BJ (cell line): ENCODE results near the gene LDLRAD4. TPM values are rescaled to one million over a fixed set of nuclear protein-coding genes. Genes with fewer than 3 reads are reported as not detected.

Experiments used
- CTCF ChIA-PET: fragments of 350-600 bp; formaldehyde crosslinking; extraction: SDS; loops from one replicate; lab custom pipeline; 2021; ENCODE audit warnings: antibody characterized with exemption, inconsistent platforms; lab: Yijun Ruan, JAX
- POLR2A ChIA-PET: fragments of 300-600 bp; sonication (Branson Sonifier 250); formaldehyde crosslinking; extraction: SDS; loops from one replicate; lab custom pipeline; 2021; ENCODE audit warnings: antibody characterized with exemption; lab: Charles Lee
- DNase-seq: peaks from one replicate; pipeline ENCODE4 v3.0.0-alpha.2; 2011; ENCODE audit warnings: low read depth
- H3K27me3 ChIP-seq: 2 replicates; pipeline ENCODE4 v1.6.0; 2011; ENCODE audit warnings: low read length; ENCODE audit not compliant: control insufficient read depth, insufficient read depth
- H3K36me3 ChIP-seq: 2 replicates; pipeline ENCODE4 v1.5.1; 2011; ENCODE audit warnings: low read length; ENCODE audit not compliant: control insufficient read depth, insufficient read depth
- H3K4me3 ChIP-seq: 2 replicates; pipeline ENCODE4 v1.5.1; 2011; ENCODE audit warnings: low read depth, mild to moderate bottlenecking, control low read depth, low read length
- polyA plus RNA-seq: library from polyadenylated mRNA; depleted of rRNA; stranded (reverse); fragments of >200 nt; gene quantifications from 2 replicates; pipeline ENCODE4 v1.2.3, GENCODE V29; 2011
- TF ChIP-seq, protein P1 (sequence below): IDR thresholded peaks from 2 replicates; pipeline ENCODE4 v1.5.1; 2011; ENCODE audit warnings: low read depth, mild to moderate bottlenecking, control low read depth, inconsistent platforms, low read length, moderate library complexity; ENCODE audit not compliant: insufficient read depth

Gene LDLRAD4
- polyA plus RNA-seq, 1 experiment: not detected

DNA sequence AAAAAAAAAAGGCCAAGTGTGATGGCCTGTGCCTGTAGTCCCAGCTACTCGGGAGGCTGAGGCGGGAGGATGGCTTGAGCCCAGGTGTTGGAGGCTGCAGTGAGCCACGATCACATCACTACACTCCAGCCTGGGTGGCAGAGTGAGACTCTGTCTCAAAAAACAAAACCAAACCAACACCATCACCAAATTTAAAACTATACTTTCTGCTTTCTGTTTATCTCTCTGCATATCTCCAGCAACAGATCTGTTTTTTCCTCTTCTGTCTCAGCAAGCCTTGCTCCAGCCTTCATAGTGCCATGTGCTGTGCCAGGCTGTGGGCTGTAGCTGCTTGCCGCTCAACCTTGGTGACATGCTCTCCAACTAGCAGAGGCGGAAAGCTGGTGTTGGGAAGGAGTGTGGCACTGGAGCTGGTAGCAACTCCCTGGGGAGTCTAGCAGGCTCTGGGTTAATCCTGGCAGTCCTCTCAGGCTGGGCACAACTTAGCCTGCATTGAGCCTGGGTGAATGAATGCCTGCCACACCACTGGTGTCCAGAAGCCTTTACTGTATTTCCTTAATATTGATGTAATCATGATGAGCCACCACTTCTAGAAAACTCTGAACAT is 204.1 kb downstream of the LDLRAD4 start:
- no peak for DNase-seq
- TF ChIP-seq, protein P1, sequence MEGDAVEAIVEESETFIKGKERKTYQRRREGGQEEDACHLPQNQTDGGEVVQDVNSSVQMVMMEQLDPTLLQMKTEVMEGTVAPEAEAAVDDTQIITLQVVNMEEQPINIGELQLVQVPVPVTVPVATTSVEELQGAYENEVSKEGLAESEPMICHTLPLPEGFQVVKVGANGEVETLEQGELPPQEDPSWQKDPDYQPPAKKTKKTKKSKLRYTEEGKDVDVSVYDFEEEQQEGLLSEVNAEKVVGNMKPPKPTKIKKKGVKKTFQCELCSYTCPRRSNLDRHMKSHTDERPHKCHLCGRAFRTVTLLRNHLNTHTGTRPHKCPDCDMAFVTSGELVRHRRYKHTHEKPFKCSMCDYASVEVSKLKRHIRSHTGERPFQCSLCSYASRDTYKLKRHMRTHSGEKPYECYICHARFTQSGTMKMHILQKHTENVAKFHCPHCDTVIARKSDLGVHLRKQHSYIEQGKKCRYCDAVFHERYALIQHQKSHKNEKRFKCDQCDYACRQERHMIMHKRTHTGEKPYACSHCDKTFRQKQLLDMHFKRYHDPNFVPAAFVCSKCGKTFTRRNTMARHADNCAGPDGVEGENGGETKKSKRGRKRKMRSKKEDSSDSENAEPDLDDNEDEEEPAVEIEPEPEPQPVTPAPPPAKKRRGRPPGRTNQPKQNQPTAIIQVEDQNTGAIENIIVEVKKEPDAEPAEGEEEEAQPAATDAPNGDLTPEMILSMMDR: no peak
- ChIA-PET CTCF (no interaction called here), POLR2A (no interaction called here)
- Histone ChIP-seq H3K27me3 (0 out of 2 replicates have a peak, but pooled peaks cover 2% of the 10 kb centered on the region), H3K4me3 (no peak overlapping the region), H3K36me3 (no peaks in the 10 kb centered on the region)

DNA sequence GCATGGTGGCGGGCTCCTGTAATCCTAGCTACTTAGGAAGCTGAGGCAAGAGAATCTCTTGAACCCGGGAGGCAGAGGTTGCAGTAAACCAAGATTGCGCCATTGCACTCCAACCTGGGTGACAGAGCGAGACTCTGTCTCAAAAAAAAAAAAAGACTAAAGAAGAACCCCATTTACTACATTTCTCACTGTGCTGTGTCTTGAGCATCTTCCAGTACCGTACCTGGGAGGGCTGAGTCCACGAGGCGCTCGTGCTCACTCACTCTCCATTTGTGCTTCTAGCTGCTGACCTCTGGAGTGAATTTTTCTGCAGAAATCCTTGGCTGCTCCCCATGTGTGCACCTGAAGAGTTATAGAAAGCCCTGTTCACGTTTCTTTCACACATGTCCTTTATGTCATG is 204.8 kb downstream of the LDLRAD4 start:
- ChIA-PET POLR2A (no interaction called here), CTCF (no interaction called here)
- Histone ChIP-seq H3K36me3 (no peaks in the 10 kb centered on the region), H3K27me3 (0 out of 2 replicates have a peak, but pooled peaks cover 2% of the 10 kb centered on the region), H3K4me3 (no peak overlapping the region)
- DNase-seq: no peak
- TF ChIP-seq, protein P1: no peak

DNA sequence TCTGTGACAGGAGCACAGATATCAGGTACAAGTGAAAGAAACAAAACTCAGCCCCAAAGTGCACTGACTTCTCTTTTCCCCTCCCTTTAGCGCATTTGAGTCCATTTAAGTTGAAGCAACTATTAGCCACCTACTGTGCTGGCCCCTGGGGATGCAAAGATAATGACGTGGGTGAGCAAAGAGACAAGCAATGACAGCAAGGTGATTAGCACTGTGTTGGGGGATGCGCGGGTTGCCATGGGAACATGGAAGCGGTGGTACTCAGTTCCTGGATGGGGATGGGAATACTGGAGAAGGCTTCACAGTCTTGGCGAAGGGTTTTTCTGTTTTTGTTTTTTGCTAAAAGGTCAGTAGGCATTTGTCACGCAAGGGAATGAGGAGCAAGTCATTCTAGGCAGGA is 205.8 kb downstream of the LDLRAD4 start:
- ChIA-PET CTCF (no interaction called here), POLR2A (no interaction called here)
- H3K36me3 ChIP-seq: no peaks in the 10 kb centered on the region
- no peak for DNase-seq
- TF ChIP-seq, protein P1: no peak
- 0 out of 2 replicates have a peak, but pooled peaks cover 2% of the 10 kb centered on the region for H3K27me3 ChIP-seq
- H3K4me3 ChIP-seq: no peak overlapping the region

DNA sequence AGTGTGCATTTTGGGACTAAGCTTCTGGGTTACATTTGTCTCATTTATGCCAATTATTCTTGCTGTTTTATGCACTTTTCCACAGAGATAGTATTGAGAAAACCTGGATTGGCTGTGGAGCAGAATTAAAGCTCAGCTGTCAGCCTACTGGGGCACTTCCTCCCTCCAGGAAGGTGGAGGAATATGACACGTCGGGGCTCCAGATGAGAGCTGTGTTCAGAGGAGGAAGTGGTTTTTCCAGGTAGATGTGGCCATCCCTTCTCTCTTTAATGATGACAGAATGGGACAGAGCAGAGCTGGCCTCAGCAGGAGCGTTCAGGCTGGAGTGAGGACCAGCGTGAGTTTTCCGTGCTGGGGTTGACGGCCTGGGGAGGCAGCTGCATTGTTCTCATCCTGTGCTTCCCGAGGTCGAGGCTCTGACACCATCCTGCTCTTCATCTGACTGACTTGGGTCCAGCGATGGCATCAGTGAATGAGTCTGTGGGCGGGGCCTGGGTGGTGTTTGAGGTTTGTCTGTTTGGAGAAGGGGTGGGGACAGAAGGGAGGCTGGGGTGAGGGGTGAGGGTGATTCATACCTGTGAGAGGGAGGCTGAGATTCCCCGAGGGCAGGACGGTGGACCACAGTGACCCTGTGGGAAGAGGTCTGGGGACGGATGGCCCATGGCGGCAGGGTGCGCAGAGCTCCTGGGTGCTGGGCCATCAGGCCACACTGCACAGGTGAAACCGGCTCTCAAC is 207.0 kb downstream of the LDLRAD4 start:
- Histone ChIP-seq H3K36me3 (no peaks in the 10 kb centered on the region), H3K27me3 (0 out of 2 replicates have a peak, but pooled peaks cover 2% of the 10 kb centered on the region), H3K4me3 (no peak overlapping the region)
- TF ChIP-seq, protein P1: no peak
- no peak for DNase-seq
- CTCF ChIA-PET: interaction anchor here (1.0 kb wide), 1 partner anchor 11 kb away, joined by 3 read pairs; no protein-coding TSS in a partner anchor
- POLR2A ChIA-PET: no interaction called here

DNA sequence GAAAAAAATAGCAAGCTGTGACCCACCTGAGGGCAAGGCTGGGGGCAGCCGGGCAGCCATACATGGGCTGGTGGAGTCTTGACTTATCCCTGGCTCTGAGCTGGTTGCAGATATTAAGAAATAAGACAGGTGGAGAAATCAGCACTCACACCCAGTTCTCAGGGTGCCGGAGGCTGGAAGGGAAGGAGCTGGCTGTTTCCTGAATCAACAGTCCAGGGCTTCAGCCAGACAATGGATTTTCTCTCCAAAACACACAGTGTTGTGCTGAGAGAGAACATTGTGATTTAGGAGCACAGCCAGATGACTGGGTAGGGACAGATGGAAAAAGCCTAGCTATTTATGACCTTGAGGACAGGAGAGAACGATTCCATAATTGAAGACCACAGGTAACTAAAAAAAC is 208.8 kb downstream of the LDLRAD4 start:
- CTCF ChIA-PET: no interaction called here
- Histone ChIP-seq H3K36me3 (no peaks in the 10 kb centered on the region), H3K4me3 (no peak overlapping the region), H3K27me3 (0 out of 2 replicates have a peak, but pooled peaks cover 2% of the 10 kb centered on the region)
- DNase-seq: no peak
- TF ChIP-seq, protein P1: no peak
- POLR2A ChIA-PET: no interaction called here
